A172 (cell line): ENCODE results near the gene OR1D2. TPM values are rescaled to one million over a fixed set of nuclear protein-coding genes. Genes with fewer than 3 reads are reported as not detected.
A peak's percentile ranks its signal among the peaks of the same experiment; 100 is the strongest.
"Not testable (repeated sequence)": the region's sequence is repeated elsewhere in the genome, so short reads cannot be mapped to it uniquely, and the experiment has no call there.

Source experiments
- DNase-seq: peaks from one replicate; pipeline ENCODE4 v3.0.0-alpha.2; 2015; ENCODE audit warnings: low spot score
- total RNA-seq: library from RNA; depleted of rRNA; stranded (reverse); fragments of >200 nt; shearing (Covaris generic); gene quantifications from 2 replicates; pipeline ENCODE4 v1.2.3, GENCODE V29; 2014; rRNA removed

The OR1D2 gene, protein sequence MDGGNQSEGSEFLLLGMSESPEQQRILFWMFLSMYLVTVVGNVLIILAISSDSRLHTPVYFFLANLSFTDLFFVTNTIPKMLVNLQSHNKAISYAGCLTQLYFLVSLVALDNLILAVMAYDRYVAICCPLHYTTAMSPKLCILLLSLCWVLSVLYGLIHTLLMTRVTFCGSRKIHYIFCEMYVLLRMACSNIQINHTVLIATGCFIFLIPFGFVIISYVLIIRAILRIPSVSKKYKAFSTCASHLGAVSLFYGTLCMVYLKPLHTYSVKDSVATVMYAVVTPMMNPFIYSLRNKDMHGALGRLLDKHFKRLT
- not detected in 2 replicates for total RNA-seq

- DNase-seq = no peak
These were observed at the start of gene OR1D2 for GRCh38 chr17:3104322-3104721. OR1D2 (minus strand) TSS chr17:3104422; CDS start chr17:3092996, 11,426 bp downstream.

DNA sequence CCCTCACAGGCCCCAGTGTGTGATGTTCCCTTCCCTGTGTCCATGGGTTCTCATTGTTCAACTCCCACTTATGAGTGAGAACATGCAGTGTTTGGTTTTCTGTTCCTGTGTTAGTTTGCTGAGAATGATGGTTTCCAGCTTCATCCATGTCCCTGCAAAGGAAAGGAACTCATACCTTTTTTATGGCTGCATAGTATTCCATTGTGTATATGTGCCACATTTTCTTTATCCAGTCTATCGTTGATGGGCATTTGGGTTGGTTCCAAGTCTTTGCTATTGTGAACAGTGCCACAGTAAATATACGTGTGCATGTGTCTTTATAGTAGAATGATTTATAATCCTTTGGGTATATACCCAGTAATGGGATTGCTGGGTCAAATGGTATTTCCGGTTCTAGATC, 33.3 kb upstream of the OR1D2 start:
- not testable (repeated sequence) for DNase-seq

GRCh38 chr17:3127451-3127850, 23.2 kb upstream of the OR1D2 start, which contains the start of gene OR1G1:
OR1G1 (minus strand) TSS chr17:3127551; CDS start chr17:3127551, 0 bp downstream.
- no peak for DNase-seq

- not testable (repeated sequence) for DNase-seq
These were observed 30.4 kb downstream of the OR1D2 start for GRCh38 chr17:3073850-3074249.

DNA sequence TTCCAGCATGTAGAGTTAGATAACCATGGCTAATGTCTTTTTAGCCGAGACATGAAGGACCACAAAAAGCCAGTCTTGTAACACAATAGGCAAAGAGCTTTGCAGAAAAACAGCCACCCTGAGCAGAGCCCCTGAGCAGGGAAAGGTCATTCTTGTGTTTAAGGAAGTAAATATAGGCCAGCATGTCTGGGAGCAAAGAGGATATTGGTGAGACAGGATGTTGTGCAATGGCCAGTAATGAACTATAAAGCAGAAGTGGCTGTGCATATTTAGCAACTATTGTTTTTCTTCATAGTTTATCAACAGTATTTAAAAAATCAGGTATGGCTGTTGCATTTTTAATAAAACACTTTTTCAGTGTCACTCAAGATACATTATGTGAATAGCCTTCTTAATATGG, 39.0 kb downstream of the OR1D2 start:
- DNase-seq = not testable (repeated sequence)

DNA sequence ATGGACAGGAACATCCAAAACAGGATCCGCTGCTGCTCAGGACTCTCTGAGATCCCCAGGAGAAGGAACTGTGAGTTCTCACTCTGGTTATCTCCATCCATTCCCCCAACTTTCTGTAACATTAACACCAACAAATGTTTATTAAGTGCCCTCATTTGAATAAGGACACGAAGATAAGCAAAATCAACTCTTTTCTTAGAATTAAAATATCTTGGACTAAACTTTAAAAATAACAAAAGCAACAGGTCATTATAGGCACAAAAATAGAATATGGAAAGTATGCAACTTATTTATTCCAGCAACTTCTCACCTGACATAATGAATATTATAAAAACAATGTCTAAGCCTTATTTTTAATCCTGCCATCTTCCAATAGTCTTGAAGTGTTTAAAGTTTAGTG, 40.7 kb downstream of the OR1D2 start, which contains the start of gene OR1D5:
Gene OR1D5, minus strand, starts transcription at position 101 of the 400 bp plus-strand sequence. Its CDS starts 0 bp downstream, at position 101.
- DNase-seq = not testable (repeated sequence)

- not testable (repeated sequence) for DNase-seq
These were observed 41.3 kb downstream of the OR1D2 start for GRCh38 chr17:3062824-3063377.

GRCh38 chr17:3054868-3055267, 49.4 kb downstream of the OR1D2 start:
- DNase-seq = not testable (repeated sequence)

GRCh38 chr17:3049705-3050295, 54.4 kb downstream of the OR1D2 start:
- no peak for DNase-seq

- peak; percentile 97 for DNase-seq
These were observed 55.3 kb downstream of the OR1D2 start for GRCh38 chr17:3048727-3049471.

- DNase-seq = no peak
These were observed 57.5 kb downstream of the OR1D2 start for GRCh38 chr17:3046753-3047152.

DNA sequence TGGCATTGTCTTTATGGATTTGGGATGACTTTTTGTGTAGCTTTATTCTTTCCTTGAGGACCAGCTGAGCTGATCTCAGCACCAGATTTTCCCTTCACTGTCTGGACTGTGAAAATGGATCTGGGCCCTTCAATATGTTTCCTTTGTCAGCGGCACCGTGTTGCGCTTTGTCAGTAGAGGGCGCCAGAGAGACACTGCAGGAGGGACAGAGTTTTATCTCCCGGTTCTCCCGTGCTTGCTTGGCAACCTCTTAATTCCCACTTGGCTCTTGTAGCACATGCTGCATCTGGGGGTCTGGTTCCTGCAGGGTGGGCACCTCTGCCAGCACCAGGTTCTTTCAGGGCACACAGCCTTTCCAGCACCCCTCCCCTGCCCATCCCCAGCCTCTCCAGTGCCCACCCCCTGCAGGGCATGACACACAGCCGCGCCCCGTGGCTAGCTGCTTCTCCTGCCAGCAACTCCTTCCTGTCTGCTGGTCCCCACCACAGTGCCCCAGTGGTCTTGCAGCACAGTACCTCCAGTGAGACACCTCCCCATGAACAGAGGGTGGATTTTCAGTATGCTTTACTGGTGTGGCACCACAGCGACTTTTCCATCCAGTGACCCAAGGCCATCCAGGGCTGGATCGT, 60.4 kb downstream of the OR1D2 start:
- DNase-seq = no peak

- DNase-seq = no peak
These were observed 63.3 kb downstream of the OR1D2 start for GRCh38 chr17:3040882-3041281.

DNA sequence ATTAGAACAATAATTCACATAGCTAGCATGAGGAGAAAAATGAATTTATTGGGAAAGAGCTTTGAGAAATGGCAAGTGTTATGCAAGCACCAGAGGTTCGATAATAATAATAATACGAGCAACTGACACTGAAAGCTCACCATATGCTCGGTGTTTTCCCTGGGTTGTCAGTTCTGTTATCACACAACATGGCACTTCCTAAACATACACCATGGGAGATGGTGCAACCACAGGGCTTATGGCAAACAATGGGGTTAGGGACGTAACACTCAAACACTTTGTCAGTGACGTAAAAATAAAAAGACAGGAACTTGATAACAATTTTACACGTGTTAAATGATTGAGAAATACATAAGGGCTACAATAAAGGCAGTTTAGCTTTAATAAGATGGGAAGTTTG, 64.5 kb downstream of the OR1D2 start:
- no peak for DNase-seq

GRCh38 chr17:3038941-3039340, 65.3 kb downstream of the OR1D2 start:
- DNase-seq = no peak

Other genes with a start within 250 kb of the OR1D2 start
- gene OR1D5, start 40.8 kb downstream of the OR1D2 start, total RNA-seq = not detected in 2 replicates
- not detected in 2 replicates for gene OR1G1, start 23.1 kb upstream of the OR1D2 start, total RNA-seq
- not detected in 2 replicates for gene OR1A2, start 93.1 kb upstream of the OR1D2 start, total RNA-seq
- gene OR1A1, start 103.2 kb upstream of the OR1D2 start, total RNA-seq = not detected in 2 replicates
- not detected in 2 replicates for gene OR3A1, start 193.9 kb upstream of the OR1D2 start, total RNA-seq